Sigmoid colon (tissue), 4 donors: Measurements from ENCODE around the gene ANXA3.

Source experiments
- EP300 ChIP-seq, 4 donors: sonication (generic); formaldehyde crosslinking; IDR thresholded peaks; one replicate each; pipeline ENCODE4 v1.6.1; 2017; ENCODE audit warnings: antibody characterized with exemption in 4 of 4
- POLR2A ChIP-seq, 2 donors: fragments of 450-650 bp; IDR thresholded peaks; one replicate each; pipeline ENCODE4 v1.6.1; 2016; ENCODE audit warnings: antibody characterized with exemption in 2 of 2, mild to moderate bottlenecking in 2 of 2, moderate library complexity in 2 of 2
- POLR2AphosphoS5 ChIP-seq, 4 donors: sonication (generic); formaldehyde crosslinking; IDR thresholded peaks; one replicate each; pipeline ENCODE4 v1.6.1; 2017; ENCODE audit warnings: antibody characterized with exemption in 4 of 4
- TF ChIP-seq, protein P1 (sequence below), 4 experiments: fragments of 450-650 bp in 3 of 4; fragments of 200-600 bp in 1 of 4; IDR thresholded peaks; one replicate each; pipeline ENCODE4 v1.5.1; 2016 to 2019; ENCODE audit warnings: antibody characterized with exemption in 4 of 4, mild to moderate bottlenecking in 3 of 4, moderate library complexity in 2 of 4

DNA sequence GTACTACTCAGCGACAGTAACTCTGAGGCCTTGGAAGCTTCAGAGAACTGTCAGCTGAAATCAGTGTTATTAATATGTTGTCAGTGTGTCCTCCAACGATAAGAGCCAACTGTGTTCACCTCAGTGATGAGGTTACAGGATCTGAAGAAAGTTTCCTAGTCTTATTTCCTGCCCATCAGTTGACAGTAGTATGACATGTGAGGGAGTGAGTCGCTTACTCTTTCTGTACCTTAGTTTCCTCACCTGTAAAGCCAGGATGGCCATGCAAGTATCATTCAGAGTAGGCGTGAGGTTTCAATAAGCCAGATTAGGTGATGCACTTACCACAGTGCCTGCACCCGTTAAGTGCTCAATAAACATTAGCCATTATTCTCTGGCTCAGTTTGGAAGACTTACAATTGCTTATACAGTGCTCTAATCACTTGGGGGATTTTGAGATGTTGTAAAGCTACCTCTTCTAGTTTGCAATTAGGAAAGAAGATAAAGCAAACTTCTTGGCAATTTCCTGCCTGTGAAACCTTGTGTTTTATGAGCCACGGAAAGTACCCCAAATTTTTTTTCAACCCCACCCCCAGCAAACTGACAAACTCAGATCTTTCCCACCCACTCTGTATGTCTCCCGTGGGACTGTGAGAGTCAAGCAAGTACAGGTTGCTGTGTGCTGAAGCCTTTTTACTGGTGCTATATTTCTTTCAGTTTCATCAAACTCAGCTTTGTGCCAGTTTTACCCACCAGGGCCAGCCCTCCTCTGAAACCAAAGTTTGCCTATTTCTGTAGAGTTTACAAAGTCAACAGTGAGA, 62.2 kb downstream of the ANXA3 start:
- TF ChIP-seq, protein P1, sequence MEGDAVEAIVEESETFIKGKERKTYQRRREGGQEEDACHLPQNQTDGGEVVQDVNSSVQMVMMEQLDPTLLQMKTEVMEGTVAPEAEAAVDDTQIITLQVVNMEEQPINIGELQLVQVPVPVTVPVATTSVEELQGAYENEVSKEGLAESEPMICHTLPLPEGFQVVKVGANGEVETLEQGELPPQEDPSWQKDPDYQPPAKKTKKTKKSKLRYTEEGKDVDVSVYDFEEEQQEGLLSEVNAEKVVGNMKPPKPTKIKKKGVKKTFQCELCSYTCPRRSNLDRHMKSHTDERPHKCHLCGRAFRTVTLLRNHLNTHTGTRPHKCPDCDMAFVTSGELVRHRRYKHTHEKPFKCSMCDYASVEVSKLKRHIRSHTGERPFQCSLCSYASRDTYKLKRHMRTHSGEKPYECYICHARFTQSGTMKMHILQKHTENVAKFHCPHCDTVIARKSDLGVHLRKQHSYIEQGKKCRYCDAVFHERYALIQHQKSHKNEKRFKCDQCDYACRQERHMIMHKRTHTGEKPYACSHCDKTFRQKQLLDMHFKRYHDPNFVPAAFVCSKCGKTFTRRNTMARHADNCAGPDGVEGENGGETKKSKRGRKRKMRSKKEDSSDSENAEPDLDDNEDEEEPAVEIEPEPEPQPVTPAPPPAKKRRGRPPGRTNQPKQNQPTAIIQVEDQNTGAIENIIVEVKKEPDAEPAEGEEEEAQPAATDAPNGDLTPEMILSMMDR (IDR thresholded peaks at IDR 0.05), result no peak
- no peak for TF ChIP-seq POLR2A (IDR thresholded peaks at IDR 0.05)
- TF ChIP-seq POLR2AphosphoS5 (IDR thresholded peaks at IDR 0.05), result no peak
- TF ChIP-seq EP300 (IDR thresholded peaks at IDR 0.05), result no peak
